ENCODE measurements around the gene ZDHHC14.

GRCh38 chr6:157534134-157534871 is 153.3 kb downstream of the ZDHHC14 start:
- TF ChIP-seq CTCF (IDR thresholded peaks at IDR 0.05): no peak
- no peak for TF ChIP-seq POLR2A (IDR thresholded peaks at IDR 0.05)
- no peak for TF ChIP-seq POLR2AphosphoS5 (IDR thresholded peaks at IDR 0.05)
